ENCODE results near the gene TBX2.

DNA sequence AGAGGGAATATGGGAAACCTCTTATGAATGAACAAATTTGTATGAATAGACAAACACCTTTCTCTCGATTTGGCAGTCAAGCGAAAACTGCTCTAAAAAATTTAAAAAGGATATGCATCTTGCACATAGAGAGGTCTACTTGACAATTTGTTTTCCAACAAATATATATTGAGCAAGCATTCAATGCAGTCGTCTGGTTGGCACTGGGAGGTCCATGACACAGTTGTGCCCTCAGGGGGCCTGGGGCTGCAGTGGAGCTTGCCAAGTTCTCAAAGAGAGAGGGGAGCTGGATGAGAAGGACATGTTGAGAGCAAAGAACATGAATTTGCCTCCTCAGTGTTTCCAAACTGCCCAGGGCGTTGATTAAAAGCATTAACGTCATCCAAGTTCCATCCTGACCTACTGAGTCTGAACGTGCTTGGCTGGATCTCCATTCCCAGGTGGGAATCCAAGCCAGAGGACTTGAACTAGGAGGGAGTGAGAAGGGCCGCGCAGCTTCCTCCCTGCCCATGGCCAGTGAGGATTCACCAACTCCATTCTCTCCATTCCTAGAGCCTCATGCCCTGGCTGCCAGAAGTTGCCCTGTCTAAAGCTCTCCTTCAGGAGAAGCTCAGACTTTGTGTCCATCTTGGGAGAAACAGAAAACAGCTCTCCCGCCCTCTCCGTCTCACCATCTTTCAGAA is 24.5 kb downstream of the TBX2 start:
- TF ChIP-seq, protein P1, sequence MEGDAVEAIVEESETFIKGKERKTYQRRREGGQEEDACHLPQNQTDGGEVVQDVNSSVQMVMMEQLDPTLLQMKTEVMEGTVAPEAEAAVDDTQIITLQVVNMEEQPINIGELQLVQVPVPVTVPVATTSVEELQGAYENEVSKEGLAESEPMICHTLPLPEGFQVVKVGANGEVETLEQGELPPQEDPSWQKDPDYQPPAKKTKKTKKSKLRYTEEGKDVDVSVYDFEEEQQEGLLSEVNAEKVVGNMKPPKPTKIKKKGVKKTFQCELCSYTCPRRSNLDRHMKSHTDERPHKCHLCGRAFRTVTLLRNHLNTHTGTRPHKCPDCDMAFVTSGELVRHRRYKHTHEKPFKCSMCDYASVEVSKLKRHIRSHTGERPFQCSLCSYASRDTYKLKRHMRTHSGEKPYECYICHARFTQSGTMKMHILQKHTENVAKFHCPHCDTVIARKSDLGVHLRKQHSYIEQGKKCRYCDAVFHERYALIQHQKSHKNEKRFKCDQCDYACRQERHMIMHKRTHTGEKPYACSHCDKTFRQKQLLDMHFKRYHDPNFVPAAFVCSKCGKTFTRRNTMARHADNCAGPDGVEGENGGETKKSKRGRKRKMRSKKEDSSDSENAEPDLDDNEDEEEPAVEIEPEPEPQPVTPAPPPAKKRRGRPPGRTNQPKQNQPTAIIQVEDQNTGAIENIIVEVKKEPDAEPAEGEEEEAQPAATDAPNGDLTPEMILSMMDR (IDR thresholded peaks at IDR 0.05; ENCODE audit: poor library complexity) = no peak
- TF ChIP-seq EZH2 (IDR thresholded peaks at IDR 0.05; ENCODE audit: borderline replicate concordance) (no peak), EZH2phosphoT487 (IDR thresholded peaks at IDR 0.05; ENCODE audit: low read depth, severe bottlenecking, unreplicated experiment) (no peak)
